Nephron progenitor cell (in vitro differentiated cells): ENCODE results near the gene ZFP14.

ENCODE experiments used
- DNase-seq: peaks from one replicate; pipeline ENCODE4 v3.0.0; 2021
- H3K27ac Mint-ChIP-seq: 2 replicates; pipeline ENCODE4 v1.8.0; 2021; ENCODE audit warnings: mild to moderate bottlenecking, moderate library complexity, mixed read lengths
- H3K27me3 Mint-ChIP-seq: 2 replicates; pipeline ENCODE4 v1.8.0; 2021; ENCODE audit warnings: mild to moderate bottlenecking, low read depth, mixed read lengths; ENCODE audit not compliant: poor library complexity
- H3K36me3 Mint-ChIP-seq: 2 replicates; pipeline ENCODE4 v1.8.0; 2021; ENCODE audit warnings: low read depth, mixed read lengths
- H3K4me1 Mint-ChIP-seq: 2 replicates; pipeline ENCODE4 v1.8.0; 2021; ENCODE audit warnings: mixed read lengths
- H3K4me3 Mint-ChIP-seq: 2 replicates; pipeline ENCODE4 v1.8.0; 2021; ENCODE audit warnings: mild to moderate bottlenecking, moderate library complexity, mixed read lengths
- H3K9me3 Mint-ChIP-seq: 2 replicates; pipeline ENCODE4 v1.8.0; 2021; ENCODE audit warnings: mild to moderate bottlenecking, moderate library complexity, mixed read lengths
- TF ChIP-seq, protein P1 (sequence below): fragments of 200-600 bp; sonication (generic); IDR thresholded peaks from 2 replicates; pipeline ENCODE4 v1.5.0; 2021; ENCODE audit warnings: antibody characterized with exemption

The ZFP14 gene

DNA sequence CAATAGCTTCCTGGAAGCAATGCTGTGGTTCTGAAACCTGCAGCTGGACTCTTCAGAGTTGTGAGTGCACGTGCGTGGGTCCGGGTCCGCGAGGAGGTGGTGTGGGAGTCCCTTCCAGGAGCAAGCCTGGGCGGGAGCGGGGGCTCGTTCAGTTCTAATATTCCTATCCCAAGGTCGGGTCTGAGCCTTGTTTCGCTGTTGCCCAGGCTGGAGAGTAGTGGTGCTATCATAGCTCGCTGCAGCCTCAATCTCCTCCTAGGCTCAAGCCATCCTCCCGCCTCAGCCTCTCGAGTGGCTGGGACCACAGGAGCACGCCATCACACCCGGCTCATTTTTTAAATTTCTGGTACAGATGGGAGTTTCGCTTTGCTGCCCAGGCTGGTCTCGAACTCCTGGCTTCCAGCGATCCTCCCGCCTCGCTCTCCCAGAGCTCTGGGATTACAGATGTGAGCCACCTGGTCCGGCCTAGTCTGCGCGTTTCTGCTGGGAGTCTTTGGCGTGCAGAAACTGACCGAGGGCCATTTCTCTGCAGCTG is 38.8 kb upstream of the ZFP14 start:
- Mint-ChIP-seq H3K27ac (peak overlapping the region; percentile 98), H3K36me3 (peaks cover 57% of the 10 kb centered on the region), H3K9me3 (peaks cover 84% of the 10 kb centered on the region), H3K27me3 (peaks cover 9% of the 10 kb centered on the region), H3K4me1 (peaks cover 12% of the 10 kb centered on the region), H3K4me3 (peak overlapping the region; percentile 93)
- peak; percentile 2 for DNase-seq
- TF ChIP-seq, protein P1, sequence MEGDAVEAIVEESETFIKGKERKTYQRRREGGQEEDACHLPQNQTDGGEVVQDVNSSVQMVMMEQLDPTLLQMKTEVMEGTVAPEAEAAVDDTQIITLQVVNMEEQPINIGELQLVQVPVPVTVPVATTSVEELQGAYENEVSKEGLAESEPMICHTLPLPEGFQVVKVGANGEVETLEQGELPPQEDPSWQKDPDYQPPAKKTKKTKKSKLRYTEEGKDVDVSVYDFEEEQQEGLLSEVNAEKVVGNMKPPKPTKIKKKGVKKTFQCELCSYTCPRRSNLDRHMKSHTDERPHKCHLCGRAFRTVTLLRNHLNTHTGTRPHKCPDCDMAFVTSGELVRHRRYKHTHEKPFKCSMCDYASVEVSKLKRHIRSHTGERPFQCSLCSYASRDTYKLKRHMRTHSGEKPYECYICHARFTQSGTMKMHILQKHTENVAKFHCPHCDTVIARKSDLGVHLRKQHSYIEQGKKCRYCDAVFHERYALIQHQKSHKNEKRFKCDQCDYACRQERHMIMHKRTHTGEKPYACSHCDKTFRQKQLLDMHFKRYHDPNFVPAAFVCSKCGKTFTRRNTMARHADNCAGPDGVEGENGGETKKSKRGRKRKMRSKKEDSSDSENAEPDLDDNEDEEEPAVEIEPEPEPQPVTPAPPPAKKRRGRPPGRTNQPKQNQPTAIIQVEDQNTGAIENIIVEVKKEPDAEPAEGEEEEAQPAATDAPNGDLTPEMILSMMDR, result no peak

DNA sequence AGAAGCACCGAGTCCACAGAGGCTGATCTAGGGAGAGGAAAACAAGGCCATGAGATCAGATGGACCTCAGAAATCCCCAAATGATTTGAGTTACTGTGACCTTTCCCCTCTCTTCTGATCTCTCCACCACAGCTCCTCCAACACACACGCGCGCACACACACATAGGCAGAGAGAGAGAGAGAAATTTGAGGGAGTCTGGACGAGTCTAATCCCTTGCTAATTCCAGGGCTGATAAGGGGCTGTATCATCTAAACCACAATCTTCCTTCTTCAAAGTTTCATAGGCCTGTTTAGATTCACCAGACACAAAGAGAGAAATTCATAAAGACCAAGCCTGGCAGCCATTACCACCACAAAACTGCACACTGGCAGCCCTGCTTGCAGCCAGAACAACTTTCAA is 30.8 kb upstream of the ZFP14 start:
- no peaks in the 10 kb centered on the region for H3K4me1 Mint-ChIP-seq
- H3K27ac Mint-ChIP-seq, result no peak overlapping the region
- TF ChIP-seq, protein P1, result no peak
- peaks cover 91% of the 10 kb centered on the region for H3K9me3 Mint-ChIP-seq
- no peak overlapping the region for H3K4me3 Mint-ChIP-seq
- peaks cover 96% of the 10 kb centered on the region for H3K36me3 Mint-ChIP-seq
- no peak for DNase-seq
- peaks cover 4% of the 10 kb centered on the region for H3K27me3 Mint-ChIP-seq

DNA sequence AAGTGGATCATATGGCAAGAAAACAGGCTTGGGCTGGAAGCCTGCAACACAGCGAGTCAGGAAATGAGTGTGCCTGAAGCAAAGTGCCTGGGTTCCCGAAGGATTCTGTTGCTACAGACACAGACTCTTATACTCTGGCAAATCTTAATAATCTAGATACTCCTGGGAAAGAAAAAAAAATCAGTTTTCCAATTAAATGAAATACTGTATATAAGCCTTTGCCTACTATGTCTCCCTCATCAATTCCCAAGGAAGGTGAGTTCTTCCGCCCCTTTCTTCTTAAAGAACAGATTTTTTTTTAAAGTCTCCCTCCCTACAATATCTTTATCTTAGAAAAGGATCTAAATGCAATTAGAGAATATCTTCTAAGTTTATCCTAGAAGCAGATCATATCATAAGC is 29.1 kb upstream of the ZFP14 start:
- TF ChIP-seq, protein P1, result no peak
- DNase-seq, result no peak
- peaks cover 97% of the 10 kb centered on the region for H3K36me3 Mint-ChIP-seq
- peaks cover 90% of the 10 kb centered on the region for H3K9me3 Mint-ChIP-seq
- no peak overlapping the region for H3K4me3 Mint-ChIP-seq
- peaks cover 4% of the 10 kb centered on the region for H3K27me3 Mint-ChIP-seq
- H3K4me1 Mint-ChIP-seq, result no peaks in the 10 kb centered on the region
- no peak overlapping the region for H3K27ac Mint-ChIP-seq

DNA sequence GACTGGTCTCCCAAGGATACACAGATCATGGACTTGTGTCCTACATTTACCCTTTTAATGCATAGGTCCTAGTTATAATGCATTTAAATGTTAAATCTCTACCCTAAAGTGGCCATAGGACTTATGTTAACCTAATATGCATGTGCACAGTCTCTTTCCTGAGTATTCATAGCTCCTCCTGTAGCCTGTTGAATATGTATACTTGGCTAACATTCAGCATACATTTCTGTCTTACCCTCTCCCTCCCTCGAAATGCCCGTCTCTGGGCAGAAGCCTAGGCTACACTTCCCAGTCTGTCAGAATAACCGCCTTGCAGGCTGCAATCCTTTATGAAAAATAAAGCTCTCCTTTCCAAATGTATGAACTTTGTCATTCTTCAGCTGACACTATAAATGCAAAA is 25.5 kb upstream of the ZFP14 start:
- H3K4me3 Mint-ChIP-seq, result no peak overlapping the region

DNA sequence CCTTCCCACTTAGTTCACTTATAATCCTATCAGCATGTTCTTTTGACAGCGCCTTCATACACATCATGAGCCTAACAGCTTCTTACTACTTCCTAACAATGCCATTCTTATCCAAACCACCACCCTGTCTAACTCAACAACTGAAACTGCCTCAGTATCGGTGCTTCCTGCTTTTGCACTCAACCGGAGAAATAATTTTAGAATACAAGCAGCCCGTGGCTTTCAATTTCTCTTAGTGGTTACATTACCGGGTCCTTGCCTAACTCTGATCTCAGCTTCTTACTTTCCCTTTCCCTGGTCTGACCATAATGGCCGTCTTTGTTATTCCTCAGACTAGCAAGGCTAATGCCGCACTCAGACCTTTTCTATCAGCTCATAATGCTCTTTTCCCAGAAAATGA is 22.5 kb upstream of the ZFP14 start:
- H3K4me3 Mint-ChIP-seq, result no peak overlapping the region
- no peaks in the 10 kb centered on the region for H3K4me1 Mint-ChIP-seq
- H3K27me3 Mint-ChIP-seq, result no peaks in the 10 kb centered on the region
- H3K36me3 Mint-ChIP-seq, result peaks cover 100% of the 10 kb centered on the region
- peaks cover 91% of the 10 kb centered on the region for H3K9me3 Mint-ChIP-seq
- TF ChIP-seq, protein P1, result no peak
- DNase-seq, result no peak
- no peak overlapping the region for H3K27ac Mint-ChIP-seq

More for the DNA sequence above, 25.5 kb upstream of the ZFP14 start:
- TF ChIP-seq, protein P1, result no peak
- H3K9me3 Mint-ChIP-seq, result peaks cover 87% of the 10 kb centered on the region
- peaks cover 4% of the 10 kb centered on the region for H3K27me3 Mint-ChIP-seq
- no peak for DNase-seq
- peaks cover 97% of the 10 kb centered on the region for H3K36me3 Mint-ChIP-seq
- H3K4me1 Mint-ChIP-seq, result no peaks in the 10 kb centered on the region
- no peak overlapping the region for H3K27ac Mint-ChIP-seq

DNA sequence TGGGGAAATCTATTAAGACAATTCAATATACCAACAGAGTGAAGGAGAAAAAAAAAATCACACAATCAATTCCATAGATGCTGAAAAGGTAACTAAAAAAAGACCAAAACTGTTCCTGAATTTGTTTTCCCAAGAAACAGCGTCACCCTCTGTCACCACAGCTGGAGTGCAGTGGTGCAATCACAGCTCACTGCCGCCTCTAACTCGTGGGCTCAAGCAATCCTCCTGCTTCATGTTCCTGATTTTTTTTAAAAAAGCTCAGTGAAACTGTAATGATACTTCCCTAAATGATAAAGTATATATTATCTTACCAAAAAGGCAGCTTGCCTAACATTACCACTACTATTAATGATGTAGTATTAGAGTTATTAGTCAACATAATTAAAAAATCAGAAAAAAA is 19.6 kb upstream of the ZFP14 start:
- TF ChIP-seq, protein P1, result no peak
- peaks cover 94% of the 10 kb centered on the region for H3K9me3 Mint-ChIP-seq
- no peaks in the 10 kb centered on the region for H3K27me3 Mint-ChIP-seq

More for the DNA sequence above, 19.6 kb upstream of the ZFP14 start:
- Mint-ChIP-seq H3K27ac (no peak overlapping the region), H3K4me3 (no peak overlapping the region), H3K36me3 (peaks cover 100% of the 10 kb centered on the region), H3K4me1 (no peaks in the 10 kb centered on the region)
- no peak for DNase-seq
